ENCODE results near the gene NTF3.

The NTF3 gene

DNA sequence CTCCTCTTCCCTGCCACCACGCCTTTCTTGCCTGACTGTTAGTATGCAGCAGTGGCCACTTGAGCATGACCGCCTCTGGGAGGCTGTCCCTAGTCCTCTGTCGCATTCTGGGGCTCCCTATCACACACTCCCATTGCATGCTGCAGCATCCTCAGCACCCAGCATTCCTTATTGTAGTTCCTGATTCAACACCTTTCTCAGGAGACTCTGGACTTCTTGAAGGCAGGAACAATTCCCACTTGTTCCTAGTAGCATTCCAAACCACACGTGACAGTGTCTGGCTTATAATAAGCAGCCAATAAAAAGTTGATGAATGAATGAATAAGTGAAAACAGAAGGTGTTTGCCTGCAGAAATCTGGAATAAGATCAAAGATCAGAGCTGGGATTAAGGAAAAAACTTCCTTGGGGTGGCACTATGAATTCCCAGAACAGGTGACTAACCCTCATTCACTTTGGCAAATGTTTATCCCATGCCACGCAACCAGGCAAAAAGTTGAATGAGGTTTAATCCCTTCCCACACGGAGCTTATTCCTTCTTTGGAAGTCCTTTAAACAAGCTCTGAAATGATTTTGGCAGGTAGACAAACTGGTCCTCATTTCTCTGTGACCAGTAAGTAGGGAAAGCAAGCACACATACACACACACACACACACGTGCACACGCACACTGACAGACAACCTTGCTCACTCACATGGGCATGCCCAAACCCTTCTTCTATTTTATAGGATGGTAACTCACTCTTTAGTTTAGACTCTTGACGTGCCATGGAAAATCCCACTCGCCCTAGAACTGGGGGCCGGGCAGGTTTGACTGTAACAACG lies 26.5 kb downstream of the NTF3 start:
- no peak for DNase-seq (ENCODE audit: low spot score)
- in situ Hi-C loops (cut with MboI; ENCODE audit: low sequenced_read_pairs, unreplicated experiment), result no loop called here
- TF ChIP-seq, protein P1, sequence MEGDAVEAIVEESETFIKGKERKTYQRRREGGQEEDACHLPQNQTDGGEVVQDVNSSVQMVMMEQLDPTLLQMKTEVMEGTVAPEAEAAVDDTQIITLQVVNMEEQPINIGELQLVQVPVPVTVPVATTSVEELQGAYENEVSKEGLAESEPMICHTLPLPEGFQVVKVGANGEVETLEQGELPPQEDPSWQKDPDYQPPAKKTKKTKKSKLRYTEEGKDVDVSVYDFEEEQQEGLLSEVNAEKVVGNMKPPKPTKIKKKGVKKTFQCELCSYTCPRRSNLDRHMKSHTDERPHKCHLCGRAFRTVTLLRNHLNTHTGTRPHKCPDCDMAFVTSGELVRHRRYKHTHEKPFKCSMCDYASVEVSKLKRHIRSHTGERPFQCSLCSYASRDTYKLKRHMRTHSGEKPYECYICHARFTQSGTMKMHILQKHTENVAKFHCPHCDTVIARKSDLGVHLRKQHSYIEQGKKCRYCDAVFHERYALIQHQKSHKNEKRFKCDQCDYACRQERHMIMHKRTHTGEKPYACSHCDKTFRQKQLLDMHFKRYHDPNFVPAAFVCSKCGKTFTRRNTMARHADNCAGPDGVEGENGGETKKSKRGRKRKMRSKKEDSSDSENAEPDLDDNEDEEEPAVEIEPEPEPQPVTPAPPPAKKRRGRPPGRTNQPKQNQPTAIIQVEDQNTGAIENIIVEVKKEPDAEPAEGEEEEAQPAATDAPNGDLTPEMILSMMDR (IDR thresholded peaks at IDR 0.05; ENCODE audit: borderline replicate concordance, control extremely low read depth, extremely low read depth, insufficient read depth, missing control alignments), result no peak

DNA sequence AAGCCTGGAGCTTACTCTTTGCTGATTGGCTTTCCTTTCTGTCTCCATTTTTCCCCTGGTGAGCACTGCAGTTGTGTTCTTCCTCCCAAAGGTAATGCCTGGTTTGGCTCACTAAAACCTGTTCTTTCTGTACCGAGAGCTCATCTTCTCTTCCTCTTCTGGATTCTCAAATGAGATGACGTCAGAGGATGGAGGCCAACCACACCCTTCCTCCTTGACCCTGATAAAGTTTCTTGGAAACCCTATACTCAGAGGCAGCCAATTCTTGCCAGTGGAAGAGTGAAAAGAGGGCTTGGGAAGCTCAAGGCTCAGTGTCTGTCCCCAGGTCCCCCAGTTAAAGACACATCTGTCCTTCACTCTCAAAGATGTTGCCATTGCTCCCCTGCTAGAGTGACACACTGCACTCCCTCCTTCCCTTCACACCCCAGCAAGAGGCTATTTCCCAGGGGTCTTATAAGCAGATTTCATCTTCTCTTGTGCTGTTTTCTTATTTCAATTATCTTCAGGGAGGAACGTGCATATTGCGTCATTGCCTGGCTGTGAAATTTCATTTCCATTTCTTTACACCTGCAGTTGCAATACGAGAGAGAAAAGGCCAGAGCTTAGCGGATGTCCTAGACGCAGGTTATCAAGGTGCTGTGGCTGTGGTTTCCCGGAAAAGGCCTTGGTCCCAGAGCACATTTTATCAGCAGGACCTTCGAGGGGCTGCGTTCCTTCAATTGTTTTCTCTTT lies 27.3 kb downstream of the NTF3 start:
- no peak for DNase-seq (ENCODE audit: low spot score)
- in situ Hi-C loops (cut with MboI; ENCODE audit: low sequenced_read_pairs, unreplicated experiment), result no loop called here
- TF ChIP-seq, protein P1 (IDR thresholded peaks at IDR 0.05; ENCODE audit: borderline replicate concordance, control extremely low read depth, extremely low read depth, insufficient read depth, missing control alignments), result no peak

DNA sequence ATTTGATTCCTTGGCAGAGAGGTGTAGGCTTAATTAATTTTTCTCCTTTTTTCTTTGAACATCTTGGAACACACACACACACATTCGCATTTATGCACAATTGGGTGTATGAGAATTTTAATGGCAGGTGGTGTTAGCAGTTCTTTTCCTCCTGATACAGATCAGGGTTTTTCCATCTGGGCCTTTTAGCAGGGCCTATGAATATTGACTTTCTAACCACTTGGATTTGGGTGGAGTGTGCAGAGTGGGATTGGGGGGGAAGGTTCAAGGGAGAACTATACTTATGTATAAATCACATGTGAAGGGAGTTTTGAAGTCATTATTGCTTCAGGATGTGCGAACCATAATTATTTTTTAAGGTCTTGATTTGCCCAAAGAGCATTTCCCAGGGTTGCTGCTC lies 28.9 kb downstream of the NTF3 start:
- no peak for DNase-seq (ENCODE audit: low spot score)
- TF ChIP-seq, protein P1 (IDR thresholded peaks at IDR 0.05; ENCODE audit: borderline replicate concordance, control extremely low read depth, extremely low read depth, insufficient read depth, missing control alignments), result no peak
- in situ Hi-C loops (cut with MboI; ENCODE audit: low sequenced_read_pairs, unreplicated experiment), result no loop called here

DNA sequence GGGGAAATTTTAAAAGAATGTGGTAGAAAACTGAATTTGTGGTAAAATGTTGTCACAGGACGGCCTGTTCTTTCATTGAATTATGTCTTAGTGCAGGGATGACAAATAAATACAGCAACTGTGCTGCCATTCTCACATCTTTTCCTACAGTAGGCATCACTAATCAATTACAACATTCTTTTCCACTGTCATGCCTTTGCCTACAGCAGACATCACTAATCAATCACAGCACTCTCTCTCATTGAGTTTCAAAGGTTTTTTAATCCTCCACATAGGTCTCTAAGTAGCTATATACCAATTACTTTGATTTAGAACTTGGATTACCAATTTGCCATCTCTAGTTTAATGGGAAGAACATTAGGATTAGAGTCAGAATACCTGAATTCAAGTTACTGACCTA lies 30.1 kb downstream of the NTF3 start:
- in situ Hi-C loops (cut with MboI; ENCODE audit: low sequenced_read_pairs, unreplicated experiment), result no loop called here
- TF ChIP-seq, protein P1 (IDR thresholded peaks at IDR 0.05; ENCODE audit: borderline replicate concordance, control extremely low read depth, extremely low read depth, insufficient read depth, missing control alignments), result no peak
- no peak for DNase-seq (ENCODE audit: low spot score)

DNA sequence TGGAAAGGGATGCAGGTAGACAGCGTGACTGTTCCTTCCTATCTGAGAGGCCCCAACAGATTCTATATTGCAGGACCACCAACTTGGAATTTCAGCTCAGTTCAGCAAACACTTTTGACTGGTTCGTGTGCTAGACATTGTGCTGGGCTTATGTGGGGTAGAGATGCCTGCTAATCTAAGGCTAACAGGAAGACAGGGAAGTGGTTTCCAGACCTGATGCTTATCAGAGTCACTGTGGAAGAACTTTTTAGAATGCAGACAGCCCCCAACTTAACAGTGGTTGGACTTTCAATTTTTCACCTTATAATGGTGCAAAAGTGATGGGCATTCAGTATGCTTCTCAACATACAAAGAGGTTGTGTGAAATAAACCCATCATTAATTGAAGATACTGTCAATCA lies 32.2 kb downstream of the NTF3 start:
- in situ Hi-C loops (cut with MboI; ENCODE audit: low sequenced_read_pairs, unreplicated experiment), result no loop called here
- TF ChIP-seq, protein P1 (IDR thresholded peaks at IDR 0.05; ENCODE audit: borderline replicate concordance, control extremely low read depth, extremely low read depth, insufficient read depth, missing control alignments), result no peak
- DNase-seq (ENCODE audit: low spot score), result no peak

DNA sequence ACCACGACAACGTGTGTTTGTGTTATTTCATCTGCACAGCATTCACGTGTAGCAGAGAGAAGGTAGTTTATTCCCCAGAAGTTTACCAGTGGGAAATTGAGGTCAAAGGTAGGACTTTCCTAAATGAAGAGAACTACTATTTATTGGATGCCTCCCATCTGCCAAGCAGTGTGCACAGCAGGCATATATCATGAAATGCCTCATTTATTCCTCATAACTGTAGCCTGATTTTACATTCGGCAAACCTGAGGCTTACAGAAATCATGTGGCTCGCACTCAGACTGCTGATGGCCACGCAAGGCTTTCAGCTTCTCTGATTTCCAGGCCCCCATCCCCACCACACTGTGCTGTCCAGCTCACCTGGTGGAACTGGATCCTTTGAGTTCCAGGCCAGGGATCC lies 33.5 kb downstream of the NTF3 start:
- TF ChIP-seq, protein P1 (IDR thresholded peaks at IDR 0.05; ENCODE audit: borderline replicate concordance, control extremely low read depth, extremely low read depth, insufficient read depth, missing control alignments), result no peak
- no peak for DNase-seq (ENCODE audit: low spot score)
- in situ Hi-C loops (cut with MboI; ENCODE audit: low sequenced_read_pairs, unreplicated experiment), result no loop called here

Data from GM13976 (cell line).